ENCODE results near the gene USP14.

DNA sequence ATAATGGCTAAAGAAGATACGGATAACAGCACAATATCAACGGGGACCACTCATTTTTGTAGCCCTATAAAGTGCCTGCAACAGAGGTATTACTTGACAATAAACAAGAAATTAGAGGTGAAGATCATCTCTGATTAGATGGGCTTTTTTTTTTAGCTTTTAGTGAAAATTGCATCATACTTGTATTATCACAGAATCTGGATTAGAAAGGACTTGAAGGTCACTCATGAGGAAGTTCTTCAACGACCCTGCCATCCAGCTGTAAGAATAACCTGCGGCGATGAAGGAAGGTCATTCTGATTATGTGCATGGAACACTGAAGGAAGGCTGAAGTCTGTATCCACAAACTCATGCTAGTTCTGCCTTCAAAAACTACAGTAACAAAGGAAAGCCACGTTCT is 69.0 kb downstream of the USP14 start:
- TF ChIP-seq, protein P1, sequence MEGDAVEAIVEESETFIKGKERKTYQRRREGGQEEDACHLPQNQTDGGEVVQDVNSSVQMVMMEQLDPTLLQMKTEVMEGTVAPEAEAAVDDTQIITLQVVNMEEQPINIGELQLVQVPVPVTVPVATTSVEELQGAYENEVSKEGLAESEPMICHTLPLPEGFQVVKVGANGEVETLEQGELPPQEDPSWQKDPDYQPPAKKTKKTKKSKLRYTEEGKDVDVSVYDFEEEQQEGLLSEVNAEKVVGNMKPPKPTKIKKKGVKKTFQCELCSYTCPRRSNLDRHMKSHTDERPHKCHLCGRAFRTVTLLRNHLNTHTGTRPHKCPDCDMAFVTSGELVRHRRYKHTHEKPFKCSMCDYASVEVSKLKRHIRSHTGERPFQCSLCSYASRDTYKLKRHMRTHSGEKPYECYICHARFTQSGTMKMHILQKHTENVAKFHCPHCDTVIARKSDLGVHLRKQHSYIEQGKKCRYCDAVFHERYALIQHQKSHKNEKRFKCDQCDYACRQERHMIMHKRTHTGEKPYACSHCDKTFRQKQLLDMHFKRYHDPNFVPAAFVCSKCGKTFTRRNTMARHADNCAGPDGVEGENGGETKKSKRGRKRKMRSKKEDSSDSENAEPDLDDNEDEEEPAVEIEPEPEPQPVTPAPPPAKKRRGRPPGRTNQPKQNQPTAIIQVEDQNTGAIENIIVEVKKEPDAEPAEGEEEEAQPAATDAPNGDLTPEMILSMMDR (IDR thresholded peaks at IDR 0.05): no peak
- TF ChIP-seq POLR2A (IDR thresholded peaks at IDR 0.05) (no peak), EP300 (IDR thresholded peaks at IDR 0.05) (no peak)

Data from upper lobe of left lung (tissue), 4 donors.